Mesenchymal stem cell (in vitro differentiated cells and primary cell): ENCODE measurements around the gene ENGASE.

Experiments used
- DNase-seq: peaks from one replicate; pipeline ENCODE4 v3.0.0-alpha.2; 2013
- H2AFZ ChIP-seq: one replicate; pipeline ENCODE4 v1.6.1; 2013; ENCODE audit warnings: low read depth, mild to moderate bottlenecking, control low read depth, inconsistent platforms, low read length, moderate library complexity
- H2AK5ac ChIP-seq: 2 replicates; pipeline ENCODE4 v1.6.1; 2013; ENCODE audit warnings: low read length, moderate library complexity, mild to moderate bottlenecking, inconsistent platforms; ENCODE audit not compliant: severe bottlenecking
- H2BK120ac ChIP-seq: one replicate; pipeline ENCODE4 v1.6.1; 2013; ENCODE audit warnings: low read depth, mild to moderate bottlenecking, inconsistent platforms, low read length, moderate library complexity
- H2BK12ac ChIP-seq, 2 experiments: one replicate each; pipeline ENCODE4 v1.6.1; 2013; ENCODE audit warnings: inconsistent platforms in 2 of 2, low read length in 2 of 2, mild to moderate bottlenecking in 2 of 2, moderate library complexity in 2 of 2, control low read depth in 1 of 2
- H2BK15ac ChIP-seq: one replicate; pipeline ENCODE4 v1.6.1; 2013; ENCODE audit warnings: mild to moderate bottlenecking, low read depth, inconsistent platforms; ENCODE audit not compliant: poor library complexity, severe bottlenecking
- H2BK5ac ChIP-seq: 2 replicates; pipeline ENCODE4 v1.6.1; 2013; ENCODE audit warnings: low read depth, mild to moderate bottlenecking, low read length, control low read depth, inconsistent platforms; ENCODE audit not compliant: poor library complexity, severe bottlenecking
- H3K14ac ChIP-seq, 2 experiments: one replicate each; pipeline ENCODE4 v1.6.1; 2013; ENCODE audit warnings: inconsistent platforms in 2 of 2, low read length in 2 of 2, control low read depth in 1 of 2, mild to moderate bottlenecking in 1 of 2, moderate library complexity in 1 of 2
- H3K18ac ChIP-seq, 2 experiments: one replicate each; pipeline ENCODE4 v1.6.1; 2013; ENCODE audit warnings: inconsistent platforms in 2 of 2, low read length in 2 of 2, control low read depth in 1 of 2, low read depth in 1 of 2, mild to moderate bottlenecking in 1 of 2
- H3K23ac ChIP-seq, 2 experiments: one replicate each; pipeline ENCODE4 v1.6.1; 2013; ENCODE audit warnings: inconsistent platforms in 2 of 2, low read length in 2 of 2, mild to moderate bottlenecking in 2 of 2, moderate library complexity in 2 of 2, control low read depth in 1 of 2
- H3K27ac ChIP-seq: 2 replicates; pipeline ENCODE4 v1.5.1; 2013; ENCODE audit warnings: mild to moderate bottlenecking, moderate library complexity, low read length, control low read depth, inconsistent platforms; ENCODE audit not compliant: poor library complexity, severe bottlenecking
- H3K27me3 ChIP-seq, 2 experiments: 2 replicates each; pipeline versions ENCODE4 v1.6.1 to v1.7.0; 2013; ENCODE audit warnings: low read length in 2 of 2, mild to moderate bottlenecking in 2 of 2, moderate library complexity in 2 of 2, control low read depth in 1 of 2, inconsistent platforms in 1 of 2; ENCODE audit not compliant: control insufficient read depth in 1 of 2, insufficient read depth in 1 of 2
- H3K36me3 ChIP-seq, 2 experiments: 2 replicates each; pipeline versions ENCODE4 v1.6.1 to v1.7.0; 2013; ENCODE audit warnings: low read length in 2 of 2, control low read depth in 1 of 2, inconsistent platforms in 1 of 2, low read depth in 1 of 2, mild to moderate bottlenecking in 1 of 2; ENCODE audit not compliant: insufficient read depth in 2 of 2, control insufficient read depth in 1 of 2
- H3K4ac ChIP-seq, 2 experiments: one replicate each; pipeline ENCODE4 v1.6.1; 2013; ENCODE audit warnings: inconsistent platforms in 2 of 2, low read length in 2 of 2, mild to moderate bottlenecking in 2 of 2, moderate library complexity in 2 of 2, control low read depth in 1 of 2, low read depth in 1 of 2
- H3K4me1 ChIP-seq: 2 replicates; pipeline ENCODE4 v1.6.1; 2013; ENCODE audit warnings: low read depth, low read length, control low read depth; ENCODE audit not compliant: control insufficient read depth, insufficient read depth
- H3K4me2 ChIP-seq: 2 replicates; pipeline ENCODE4 v1.6.1; 2013; ENCODE audit warnings: low read length, mild to moderate bottlenecking, inconsistent platforms; ENCODE audit not compliant: poor library complexity, severe bottlenecking
- H3K4me3 ChIP-seq, 2 experiments: 2 replicates each; pipeline versions ENCODE4 v1.5.1 to v1.7.0; 2013; ENCODE audit warnings: low read length in 2 of 2, mild to moderate bottlenecking in 2 of 2, control low read depth in 1 of 2, low read depth in 1 of 2; ENCODE audit not compliant: insufficient read depth in 1 of 2
- H3K79me1 ChIP-seq: replicated peaks from 2 replicates; pipeline ENCODE4 v1.6.1; 2013; ENCODE audit warnings: mild to moderate bottlenecking, control low read depth, low read length, inconsistent platforms; ENCODE audit not compliant: poor library complexity, severe bottlenecking
- H3K9ac ChIP-seq: 2 replicates; pipeline ENCODE4 v1.7.0; 2013; ENCODE audit warnings: mild to moderate bottlenecking, low read length, moderate library complexity
- H3K9me3 ChIP-seq: 2 replicates; pipeline ENCODE4 v1.7.0; 2013; ENCODE audit warnings: mild to moderate bottlenecking, low read length; ENCODE audit not compliant: control insufficient read depth
- H4K8ac ChIP-seq: one replicate; pipeline ENCODE4 v1.6.1; 2013; ENCODE audit warnings: inconsistent platforms, mild to moderate bottlenecking, low read length, moderate library complexity
- H4K91ac ChIP-seq: one replicate; pipeline ENCODE4 v1.6.1; 2013; ENCODE audit warnings: mild to moderate bottlenecking, low read length, inconsistent platforms
- WGBS: methylation state at CpG from one replicate; pipeline ENCODE4 v1.1.7; 2013; ENCODE audit warnings: mixed read lengths; 5-methylcytosine and 5-hydroxymethylcytosine counted together

Gene ENGASE

DNA sequence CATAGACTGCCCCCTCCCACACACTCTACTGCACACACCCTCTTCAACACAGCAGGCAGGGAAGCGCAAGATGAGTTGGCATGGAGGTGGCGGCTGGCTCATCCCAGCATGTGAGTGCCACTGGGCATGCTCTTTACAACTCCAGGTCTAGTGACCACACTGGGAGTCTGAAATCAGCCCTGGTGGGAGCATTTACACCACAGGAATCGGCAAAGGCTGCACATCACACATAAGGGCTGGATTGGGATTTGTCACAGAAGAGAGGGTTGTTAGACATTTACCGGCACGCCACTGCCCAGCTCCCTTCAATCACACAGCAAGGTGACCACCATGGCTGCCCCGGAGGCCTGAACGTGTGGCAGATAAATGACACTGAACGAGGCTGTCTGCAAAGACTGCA lies 49.4 kb downstream of the ENGASE start:
- H3K36me3 ChIP-seq, result no peaks in the 10 kb centered on the region
- no peaks in the 10 kb centered on the region for H3K9me3 ChIP-seq
- H4K91ac ChIP-seq, result no peak overlapping the region
- H3K79me1 ChIP-seq, result no peaks in the 10 kb centered on the region
- H2BK15ac ChIP-seq, result no peak overlapping the region
- DNase-seq, result no peak
- no peak overlapping the region for H2BK12ac ChIP-seq
- peaks cover 28 to 85% of the 10 kb centered on the region in 2 experiments for H3K27me3 ChIP-seq
- no peak overlapping the region for H2AFZ ChIP-seq
- H3K4me3 ChIP-seq, result no peak overlapping the region
- no peak overlapping the region for H3K4ac ChIP-seq
- no peak overlapping the region for H2AK5ac ChIP-seq
- no peak overlapping the region for H3K4me2 ChIP-seq
- H3K27ac ChIP-seq, result no peak overlapping the region
- no peak overlapping the region for H3K14ac ChIP-seq
- 94% methylated on average over 8 of the region's 8 CpGs for WGBS
- no peak overlapping the region for H2BK120ac ChIP-seq
- no peak overlapping the region for H2BK5ac ChIP-seq
- no peak overlapping the region for H3K23ac ChIP-seq
- H3K9ac ChIP-seq, result no peak overlapping the region
- no peak overlapping the region for H3K18ac ChIP-seq
- no peak overlapping the region for H4K8ac ChIP-seq
- H3K4me1 ChIP-seq, result no peaks in the 10 kb centered on the region

DNA sequence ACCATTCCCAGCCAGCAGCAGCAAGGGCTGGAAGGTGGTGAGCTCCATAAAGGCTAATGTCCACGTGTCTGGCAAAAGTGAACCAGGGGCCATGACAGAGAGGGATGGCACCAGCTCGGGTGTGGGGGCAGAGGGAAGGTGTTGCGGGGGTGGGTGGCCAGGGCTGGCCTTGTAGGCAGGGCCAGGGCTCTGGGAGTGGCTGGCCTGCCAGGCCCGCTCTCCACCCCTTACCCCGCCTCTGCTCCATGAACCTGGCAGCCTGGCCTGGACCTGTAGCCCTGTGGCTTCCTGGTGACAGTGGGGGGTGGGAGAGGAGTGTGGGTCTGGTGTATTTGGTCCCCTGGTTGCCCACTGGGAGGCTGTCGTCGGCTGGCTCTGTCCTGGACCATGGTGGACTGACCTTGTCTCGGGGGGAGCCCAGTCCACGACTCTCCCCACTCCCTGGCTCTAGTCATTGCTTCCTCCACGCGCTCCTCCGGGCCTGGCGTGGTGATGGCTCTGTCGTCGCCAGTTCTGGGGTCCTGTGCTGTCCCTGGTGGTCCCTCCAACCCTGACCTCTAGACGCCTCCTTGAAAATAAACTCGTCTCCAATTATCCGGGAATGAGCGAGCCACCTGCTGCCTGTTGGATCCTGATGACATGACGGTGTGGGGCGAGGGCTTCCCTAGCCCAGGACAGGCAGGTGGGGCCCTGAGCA lies 50.0 kb downstream of the ENGASE start:
- Histone ChIP-seq H3K18ac (no peak overlapping the region), H2AK5ac (no peak overlapping the region), H3K9me3 (no peaks in the 10 kb centered on the region), H3K14ac (no peak overlapping the region), H3K79me1 (no peaks in the 10 kb centered on the region), H2BK5ac (no peak overlapping the region), H4K91ac (no peak overlapping the region), H3K9ac (no peak overlapping the region), H2AFZ (no peak overlapping the region), H3K4ac (no peak overlapping the region), H4K8ac (no peak overlapping the region), H3K27ac (no peak overlapping the region), H2BK120ac (no peak overlapping the region), H3K27me3 (peaks cover 24 to 86% of the 10 kb centered on the region in 2 experiments), H3K4me3 (no peak overlapping the region), H3K4me1 (no peaks in the 10 kb centered on the region), H3K4me2 (no peak overlapping the region), H2BK12ac (no peak overlapping the region), H2BK15ac (no peak overlapping the region), H3K36me3 (no peaks in the 10 kb centered on the region), H3K23ac (no peak overlapping the region)
- 90% methylated on average over 19 of the region's 21 CpGs for WGBS
- no peak for DNase-seq

DNA sequence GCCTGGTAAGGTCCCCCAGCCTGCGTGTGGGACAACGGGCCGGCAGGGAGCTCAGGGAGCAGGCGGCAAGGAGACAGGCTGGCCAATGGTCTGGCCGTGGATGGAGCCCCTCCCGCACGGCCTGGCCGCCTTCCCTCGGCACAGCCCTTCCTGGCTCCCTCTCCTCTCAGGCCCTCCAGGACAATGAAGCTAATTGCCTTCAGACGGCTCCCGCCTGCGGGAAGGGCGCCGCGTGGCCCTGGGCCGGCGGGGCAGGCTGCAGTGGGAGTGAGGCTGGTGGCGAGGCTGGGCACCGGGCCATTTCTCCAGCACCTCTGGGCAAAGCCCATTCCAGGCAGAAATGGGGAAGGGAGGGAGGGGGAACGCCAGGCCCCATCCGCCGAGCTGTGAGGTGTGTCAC lies 50.9 kb downstream of the ENGASE start:
- Histone ChIP-seq H2BK120ac (no peak overlapping the region), H3K14ac (no peak overlapping the region), H3K79me1 (no peaks in the 10 kb centered on the region), H3K4me2 (no peak overlapping the region), H3K27ac (no peak overlapping the region), H2AFZ (no peak overlapping the region), H3K27me3 (peaks cover 20 to 85% of the 10 kb centered on the region in 2 experiments), H3K4me1 (no peaks in the 10 kb centered on the region), H2BK5ac (no peak overlapping the region), H3K9me3 (no peaks in the 10 kb centered on the region), H3K4me3 (no peak overlapping the region), H2AK5ac (no peak overlapping the region), H2BK12ac (no peak overlapping the region), H4K91ac (no peak overlapping the region), H3K9ac (no peak overlapping the region), H4K8ac (no peak overlapping the region), H3K23ac (no peak overlapping the region), H3K4ac (no peak overlapping the region), H3K36me3 (no peaks in the 10 kb centered on the region), H3K18ac (no peak overlapping the region), H2BK15ac (no peak overlapping the region)
- no peak for DNase-seq
- WGBS, result 81% methylated on average over 21 of the region's 22 CpGs

DNA sequence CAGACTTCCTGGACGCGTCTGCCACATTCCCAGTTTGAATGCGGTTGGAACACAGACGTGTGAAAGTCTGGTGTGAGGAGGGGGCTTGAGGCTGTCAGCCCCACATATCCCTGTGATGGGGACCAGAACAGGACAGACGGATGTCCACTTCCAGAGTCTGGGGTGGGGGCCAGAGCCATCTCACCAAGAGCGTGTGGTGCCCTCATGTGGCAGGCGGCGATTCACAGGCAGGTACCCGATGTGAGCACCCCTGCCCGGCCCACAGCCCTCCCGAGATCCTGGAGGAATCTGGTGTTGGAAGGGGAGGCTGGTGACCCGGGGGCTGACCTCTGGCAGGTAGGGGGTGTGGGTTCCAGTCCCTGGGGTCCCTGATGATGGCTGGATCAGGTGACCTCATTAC lies 51.5 kb downstream of the ENGASE start:
- Histone ChIP-seq H3K4me2 (no peak overlapping the region), H2BK12ac (no peak overlapping the region), H3K36me3 (no peaks in the 10 kb centered on the region), H3K23ac (no peak overlapping the region), H3K4me3 (no peak overlapping the region), H4K91ac (no peak overlapping the region), H2AK5ac (no peak overlapping the region), H3K27me3 (peaks cover 17 to 86% of the 10 kb centered on the region in 2 experiments), H2BK5ac (no peak overlapping the region), H3K4me1 (no peaks in the 10 kb centered on the region), H2BK15ac (no peak overlapping the region), H3K9me3 (no peaks in the 10 kb centered on the region), H3K18ac (no peak overlapping the region), H4K8ac (no peak overlapping the region), H3K27ac (no peak overlapping the region), H3K79me1 (no peaks in the 10 kb centered on the region), H2BK120ac (no peak overlapping the region), H3K4ac (no peak overlapping the region), H3K14ac (no peak overlapping the region), H3K9ac (no peak overlapping the region), H2AFZ (no peak overlapping the region)
- DNase-seq, result no peak
- WGBS, result 69% methylated on average over 12 of the region's 12 CpGs
